GM23248 (cell line): ENCODE measurements around the gene TMED10.

Source experiments
- EZH2 ChIP-seq: fragments of 200-600 bp; sonication (generic); IDR thresholded peaks from 2 replicates; pipeline ENCODE4 v1.6.1; 2018; ENCODE audit warnings: antibody characterized with exemption, mild to moderate bottlenecking; ENCODE audit not compliant: insufficient read depth, poor library complexity, severe bottlenecking
- EZH2phosphoT487 ChIP-seq: fragments of 200-600 bp; sonication (generic); IDR thresholded peaks from 2 replicates; pipeline ENCODE4 v1.6.1; 2018; ENCODE audit warnings: antibody characterized with exemption, moderate library complexity, mild to moderate bottlenecking, low read depth; ENCODE audit not compliant: insufficient read depth

- TF ChIP-seq EZH2, result no peak
- no peak for TF ChIP-seq EZH2phosphoT487
Measured at GRCh38 chr14:75109877-75110276, 66.5 kb downstream of the TMED10 start.
